Panc1 (cell line): ENCODE measurements around the gene XXYLT1.

Experiments
- POLR2AphosphoS5 ChIP-seq: IDR thresholded peaks from 2 replicates; pipeline ENCODE4 v1.6.1; 2012; ENCODE audit warnings: mild to moderate bottlenecking, low read depth, low read length, moderate library complexity
- TCF7L2 ChIP-seq: IDR thresholded peaks from 2 replicates; pipeline ENCODE4 v1.6.1; 2011; ENCODE audit warnings: mild to moderate bottlenecking, low read depth, low read length, inconsistent platforms
- TF ChIP-seq, protein P1 (sequence below): fragments of 450-650 bp; IDR thresholded peaks from 2 replicates; pipeline ENCODE4 v1.5.1; 2017; ENCODE audit warnings: mild to moderate bottlenecking
- TF ChIP-seq, protein P2 (sequence below), 2 experiments: IDR thresholded peaks; 2 replicates each; pipeline ENCODE4 v1.6.1; 2011 to 2012; ENCODE audit warnings: low read depth in 2 of 2, control low read depth in 1 of 2, low read length in 1 of 2, mild to moderate bottlenecking in 1 of 2, moderate library complexity in 1 of 2; ENCODE audit not compliant: insufficient read depth in 1 of 2

DNA sequence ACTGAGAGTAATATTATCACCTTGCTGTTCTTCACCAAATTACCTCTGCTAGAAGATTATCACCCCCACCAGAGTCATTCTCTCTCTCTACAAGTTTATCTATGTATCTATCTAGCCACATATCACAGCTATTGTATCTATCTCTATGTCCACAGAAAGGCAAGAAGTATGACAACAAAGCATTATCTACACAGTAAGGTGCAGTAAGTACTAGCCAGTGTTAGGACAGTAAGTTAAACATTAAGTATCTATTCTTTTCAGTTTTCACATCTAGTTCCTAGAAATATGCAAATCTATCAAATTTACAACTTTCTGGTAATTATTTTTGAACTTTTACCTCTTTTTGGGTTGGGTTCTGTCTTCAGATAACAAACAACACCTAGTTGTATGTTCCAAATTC is 26.5 kb upstream of the XXYLT1 start:
- no peak for TF ChIP-seq POLR2AphosphoS5
- TF ChIP-seq, protein P1, sequence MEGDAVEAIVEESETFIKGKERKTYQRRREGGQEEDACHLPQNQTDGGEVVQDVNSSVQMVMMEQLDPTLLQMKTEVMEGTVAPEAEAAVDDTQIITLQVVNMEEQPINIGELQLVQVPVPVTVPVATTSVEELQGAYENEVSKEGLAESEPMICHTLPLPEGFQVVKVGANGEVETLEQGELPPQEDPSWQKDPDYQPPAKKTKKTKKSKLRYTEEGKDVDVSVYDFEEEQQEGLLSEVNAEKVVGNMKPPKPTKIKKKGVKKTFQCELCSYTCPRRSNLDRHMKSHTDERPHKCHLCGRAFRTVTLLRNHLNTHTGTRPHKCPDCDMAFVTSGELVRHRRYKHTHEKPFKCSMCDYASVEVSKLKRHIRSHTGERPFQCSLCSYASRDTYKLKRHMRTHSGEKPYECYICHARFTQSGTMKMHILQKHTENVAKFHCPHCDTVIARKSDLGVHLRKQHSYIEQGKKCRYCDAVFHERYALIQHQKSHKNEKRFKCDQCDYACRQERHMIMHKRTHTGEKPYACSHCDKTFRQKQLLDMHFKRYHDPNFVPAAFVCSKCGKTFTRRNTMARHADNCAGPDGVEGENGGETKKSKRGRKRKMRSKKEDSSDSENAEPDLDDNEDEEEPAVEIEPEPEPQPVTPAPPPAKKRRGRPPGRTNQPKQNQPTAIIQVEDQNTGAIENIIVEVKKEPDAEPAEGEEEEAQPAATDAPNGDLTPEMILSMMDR = no peak
- TF ChIP-seq, protein P2, sequence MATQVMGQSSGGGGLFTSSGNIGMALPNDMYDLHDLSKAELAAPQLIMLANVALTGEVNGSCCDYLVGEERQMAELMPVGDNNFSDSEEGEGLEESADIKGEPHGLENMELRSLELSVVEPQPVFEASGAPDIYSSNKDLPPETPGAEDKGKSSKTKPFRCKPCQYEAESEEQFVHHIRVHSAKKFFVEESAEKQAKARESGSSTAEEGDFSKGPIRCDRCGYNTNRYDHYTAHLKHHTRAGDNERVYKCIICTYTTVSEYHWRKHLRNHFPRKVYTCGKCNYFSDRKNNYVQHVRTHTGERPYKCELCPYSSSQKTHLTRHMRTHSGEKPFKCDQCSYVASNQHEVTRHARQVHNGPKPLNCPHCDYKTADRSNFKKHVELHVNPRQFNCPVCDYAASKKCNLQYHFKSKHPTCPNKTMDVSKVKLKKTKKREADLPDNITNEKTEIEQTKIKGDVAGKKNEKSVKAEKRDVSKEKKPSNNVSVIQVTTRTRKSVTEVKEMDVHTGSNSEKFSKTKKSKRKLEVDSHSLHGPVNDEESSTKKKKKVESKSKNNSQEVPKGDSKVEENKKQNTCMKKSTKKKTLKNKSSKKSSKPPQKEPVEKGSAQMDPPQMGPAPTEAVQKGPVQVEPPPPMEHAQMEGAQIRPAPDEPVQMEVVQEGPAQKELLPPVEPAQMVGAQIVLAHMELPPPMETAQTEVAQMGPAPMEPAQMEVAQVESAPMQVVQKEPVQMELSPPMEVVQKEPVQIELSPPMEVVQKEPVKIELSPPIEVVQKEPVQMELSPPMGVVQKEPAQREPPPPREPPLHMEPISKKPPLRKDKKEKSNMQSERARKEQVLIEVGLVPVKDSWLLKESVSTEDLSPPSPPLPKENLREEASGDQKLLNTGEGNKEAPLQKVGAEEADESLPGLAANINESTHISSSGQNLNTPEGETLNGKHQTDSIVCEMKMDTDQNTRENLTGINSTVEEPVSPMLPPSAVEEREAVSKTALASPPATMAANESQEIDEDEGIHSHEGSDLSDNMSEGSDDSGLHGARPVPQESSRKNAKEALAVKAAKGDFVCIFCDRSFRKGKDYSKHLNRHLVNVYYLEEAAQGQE (IDR thresholded peaks at IDR 0.05; ENCODE audit: insufficient read depth in 1 of 2, low read depth in 2 of 2, low read length in 1 of 2) = no peak
- no peak for TF ChIP-seq TCF7L2
